ENCODE measurements around the gene APP.

Gene APP

GRCh38 chr21:26055841-26056264, 114.7 kb downstream of the APP start:
- no peak for TF ChIP-seq CTCF (IDR thresholded peaks at IDR 0.05; ENCODE audit: borderline replicate concordance, extremely low read depth, low read length, poor library complexity, severe bottlenecking)
- no peak for TF ChIP-seq EZH2 (IDR thresholded peaks at IDR 0.05; ENCODE audit: borderline replicate concordance, low read depth, low read length, severe bottlenecking)
- Histone ChIP-seq H3K9me3 (ENCODE audit: insufficient read depth, low read length, severe bottlenecking) (no peaks in the 10 kb centered on the region), H3K4me1 (ENCODE audit: insufficient read depth, low read length) (no peaks in the 10 kb centered on the region)

GRCh38 chr21:26055010-26055409, 115.6 kb downstream of the APP start:
- no peak for ATAC-seq (ENCODE audit: insufficient read depth, low read depth)
- Histone ChIP-seq H3K27ac (ENCODE audit: low read length) (no peak overlapping the region), H4K20me1 (ENCODE audit: insufficient read depth, low read length) (no peaks in the 10 kb centered on the region), H3K9ac (ENCODE audit: low read depth, low read length) (no peak overlapping the region), H3K79me2 (ENCODE audit: insufficient read depth, low read length) (no peaks in the 10 kb centered on the region), H3K4me3 (ENCODE audit: low read depth in 1 of 2, low read length in 2 of 2) (no peak overlapping the region), H2AFZ (ENCODE audit: low read depth, low read length) (no peak overlapping the region), H3K4me2 (ENCODE audit: insufficient read depth, low read length) (no peak overlapping the region), H3K4me1 (ENCODE audit: insufficient read depth, low read length) (no peaks in the 10 kb centered on the region), H3K27me3 (ENCODE audit: insufficient read depth, low read length, poor library complexity) (no peaks in the 10 kb centered on the region), H3K9me3 (ENCODE audit: insufficient read depth, low read length, severe bottlenecking) (no peaks in the 10 kb centered on the region), H3K36me3 (ENCODE audit: insufficient read depth, low read length) (no peaks in the 10 kb centered on the region)
- no peak for DNase-seq
- no peak for TF ChIP-seq EZH2 (IDR thresholded peaks at IDR 0.05; ENCODE audit: borderline replicate concordance, low read depth, low read length, severe bottlenecking)
- TF ChIP-seq CTCF (IDR thresholded peaks at IDR 0.05; ENCODE audit: borderline replicate concordance, extremely low read depth, low read length, poor library complexity, severe bottlenecking) = no peak

More at GRCh38 chr21:26055841-26056264, 114.7 kb downstream of the APP start:
- DNase-seq = no peak
- no peaks in the 10 kb centered on the region for H3K36me3 ChIP-seq (ENCODE audit: insufficient read depth, low read length)
- H3K4me3 ChIP-seq (ENCODE audit: low read depth in 1 of 2, low read length in 2 of 2) = no peak overlapping the region
- no peak for ATAC-seq (ENCODE audit: insufficient read depth, low read depth)
- no peak overlapping the region for H3K9ac ChIP-seq (ENCODE audit: low read depth, low read length)
- H4K20me1 ChIP-seq (ENCODE audit: insufficient read depth, low read length) = no peaks in the 10 kb centered on the region
- H3K79me2 ChIP-seq (ENCODE audit: insufficient read depth, low read length) = no peaks in the 10 kb centered on the region
- H3K27me3 ChIP-seq (ENCODE audit: insufficient read depth, low read length, poor library complexity) = no peaks in the 10 kb centered on the region
- no peak overlapping the region for H2AFZ ChIP-seq (ENCODE audit: low read depth, low read length)
- H3K27ac ChIP-seq (ENCODE audit: low read length) = no peak overlapping the region
- H3K4me2 ChIP-seq (ENCODE audit: insufficient read depth, low read length) = no peak overlapping the region

GRCh38 chr21:26052057-26052456, 118.5 kb downstream of the APP start:
- Histone ChIP-seq H3K4me2 (ENCODE audit: insufficient read depth, low read length) (no peak overlapping the region), H4K20me1 (ENCODE audit: insufficient read depth, low read length) (no peaks in the 10 kb centered on the region), H3K79me2 (ENCODE audit: insufficient read depth, low read length) (no peaks in the 10 kb centered on the region), H3K4me1 (ENCODE audit: insufficient read depth, low read length) (no peaks in the 10 kb centered on the region), H3K27me3 (ENCODE audit: insufficient read depth, low read length, poor library complexity) (no peaks in the 10 kb centered on the region), H3K9ac (ENCODE audit: low read depth, low read length) (no peak overlapping the region), H3K4me3 (ENCODE audit: low read depth in 1 of 2, low read length in 2 of 2) (no peak overlapping the region), H2AFZ (ENCODE audit: low read depth, low read length) (no peak overlapping the region), H3K27ac (ENCODE audit: low read length) (no peak overlapping the region), H3K9me3 (ENCODE audit: insufficient read depth, low read length, severe bottlenecking) (no peaks in the 10 kb centered on the region), H3K36me3 (ENCODE audit: insufficient read depth, low read length) (no peaks in the 10 kb centered on the region)
- no peak for ATAC-seq (ENCODE audit: insufficient read depth, low read depth)
- no peak for DNase-seq
- no peak for TF ChIP-seq CTCF (IDR thresholded peaks at IDR 0.05; ENCODE audit: borderline replicate concordance, extremely low read depth, low read length, poor library complexity, severe bottlenecking)
- TF ChIP-seq EZH2 (IDR thresholded peaks at IDR 0.05; ENCODE audit: borderline replicate concordance, low read depth, low read length, severe bottlenecking) = no peak

GRCh38 chr21:26050857-26051256, 119.7 kb downstream of the APP start:
- H3K27ac ChIP-seq (ENCODE audit: low read length) = no peak overlapping the region
- no peaks in the 10 kb centered on the region for H3K4me1 ChIP-seq (ENCODE audit: insufficient read depth, low read length)
- H3K27me3 ChIP-seq (ENCODE audit: insufficient read depth, low read length, poor library complexity) = no peaks in the 10 kb centered on the region
- H3K9me3 ChIP-seq (ENCODE audit: insufficient read depth, low read length, severe bottlenecking) = no peaks in the 10 kb centered on the region
- H3K4me3 ChIP-seq (ENCODE audit: low read depth in 1 of 2, low read length in 2 of 2) = no peak overlapping the region
- no peak overlapping the region for H3K9ac ChIP-seq (ENCODE audit: low read depth, low read length)
- no peaks in the 10 kb centered on the region for H3K36me3 ChIP-seq (ENCODE audit: insufficient read depth, low read length)
- H4K20me1 ChIP-seq (ENCODE audit: insufficient read depth, low read length) = no peaks in the 10 kb centered on the region
- H3K79me2 ChIP-seq (ENCODE audit: insufficient read depth, low read length) = no peaks in the 10 kb centered on the region
- TF ChIP-seq CTCF (IDR thresholded peaks at IDR 0.05; ENCODE audit: borderline replicate concordance, extremely low read depth, low read length, poor library complexity, severe bottlenecking) (no peak), EZH2 (IDR thresholded peaks at IDR 0.05; ENCODE audit: borderline replicate concordance, low read depth, low read length, severe bottlenecking) (no peak)
- no peak overlapping the region for H2AFZ ChIP-seq (ENCODE audit: low read depth, low read length)
- ATAC-seq (ENCODE audit: insufficient read depth, low read depth) = no peak
- H3K4me2 ChIP-seq (ENCODE audit: insufficient read depth, low read length) = no peak overlapping the region
- no peak for DNase-seq
